Vagina (tissue), 2 donors: ENCODE measurements around the gene ZXDB. TPM values are rescaled to one million over a fixed set of nuclear protein-coding genes. Genes with fewer than 3 reads are reported as not detected.
"Not testable (repeated sequence)": the region's sequence is repeated elsewhere in the genome, so short reads cannot be mapped to it uniquely, and the experiment has no call there.

Source experiments
- DNase-seq, 2 donors: peaks; one replicate each; pipeline ENCODE4 v3.0.0-alpha.2; 2017; ENCODE audit errors: extremely low spot score in 2 of 2
- H3K27ac ChIP-seq: fragments of 200-600 bp; sonication (generic); one replicate; pipeline ENCODE4 v1.5.1; 2019
- H3K27me3 ChIP-seq: fragments of 200-600 bp; sonication (generic); one replicate; pipeline ENCODE4 v1.5.1; 2019
- H3K36me3 ChIP-seq, 2 donors: fragments of 200-600 bp; sonication (generic); one replicate each; pipeline ENCODE4 v1.5.1; 2017 to 2019
- H3K4me1 ChIP-seq: fragments of 200-600 bp; sonication (generic); one replicate; pipeline ENCODE4 v1.5.1; 2019
- H3K4me3 ChIP-seq, 2 donors: fragments of 200-600 bp; sonication (generic); 1 replicate in 1 of 2; 2 replicates in 1 of 2; pipeline ENCODE4 v1.5.1; 2016 to 2019
- H3K9me3 ChIP-seq: fragments of 200-600 bp; sonication (generic); one replicate; pipeline ENCODE4 v1.5.1; 2019
- CTCF ChIP-seq, 3 experiments: fragments of 450-650 bp in 2 of 3; fragments of 200-600 bp in 1 of 3; sonication (generic) in 1 of 3; IDR thresholded peaks; one replicate each; pipeline ENCODE4 v1.5.1; 2017 to 2019; ENCODE audit warnings: antibody characterized with exemption in 3 of 3, mild to moderate bottlenecking in 2 of 3, moderate library complexity in 2 of 3
- POLR2A ChIP-seq, 2 donors: fragments of 450-650 bp; IDR thresholded peaks; one replicate each; pipeline ENCODE4 v1.6.1; 2017; ENCODE audit warnings: antibody characterized with exemption in 2 of 2, mild to moderate bottlenecking in 2 of 2, moderate library complexity in 2 of 2
- POLR2AphosphoS5 ChIP-seq, 2 donors: sonication (generic); formaldehyde crosslinking; IDR thresholded peaks; one replicate each; pipeline ENCODE4 v1.9.0; 2017; ENCODE audit warnings: antibody characterized with exemption in 2 of 2, mild to moderate bottlenecking in 2 of 2, low read depth in 1 of 2; ENCODE audit not compliant: insufficient read depth in 1 of 2
- intact Hi-C: fragments of 100-400 bp; cut with DNase I; formaldehyde crosslinking; loops from one replicate; pipeline ENCODE4 v1.15.1; 2023
- total RNA-seq: library from RNA; depleted of rRNA; stranded (reverse); fragments of >200 nt; gene quantifications from one replicate; pipeline ENCODE4 v1.2.3, GENCODE V29; 2016

The ZXDB gene
- total RNA-seq, 1 donor from 2014 or later, result 9.1 TPM

- Histone ChIP-seq H3K4me1 (no peaks in the 10 kb centered on the region), H3K27me3 (no peaks in the 10 kb centered on the region), H3K27ac (no peak overlapping the region), H3K4me3 (no peak overlapping the region), H3K9me3 (no peaks in the 10 kb centered on the region), H3K36me3 (no peaks in the 10 kb centered on the region)
- TF ChIP-seq CTCF (IDR thresholded peaks at IDR 0.05) (no peak), POLR2A (IDR thresholded peaks at IDR 0.05) (no peak), POLR2AphosphoS5 (IDR thresholded peaks at IDR 0.05; ENCODE audit: insufficient read depth in 1 of 2, low read depth in 1 of 2) (no peak)
- no peak for DNase-seq
- intact Hi-C loops, result no loop called here
Observed at GRCh38 chrX:57587062-57587461, 4.7 kb upstream of the ZXDB start.

GRCh38 chrX:57587607-57588006 is 4.2 kb upstream of the ZXDB start:
- Histone ChIP-seq H3K27ac (no peak overlapping the region), H3K4me3 (no peak overlapping the region), H3K27me3 (no peaks in the 10 kb centered on the region), H3K9me3 (no peaks in the 10 kb centered on the region), H3K4me1 (no peaks in the 10 kb centered on the region), H3K36me3 (no peaks in the 10 kb centered on the region)
- intact Hi-C loops, result no loop called here
- no peak for DNase-seq
- no peak for TF ChIP-seq CTCF (IDR thresholded peaks at IDR 0.05)
- TF ChIP-seq POLR2AphosphoS5 (IDR thresholded peaks at IDR 0.05; ENCODE audit: insufficient read depth in 1 of 2, low read depth in 1 of 2), result no peak
- TF ChIP-seq POLR2A (IDR thresholded peaks at IDR 0.05), result no peak

GRCh38 chrX:57592160-57592893 is 516 bp downstream of the ZXDB start:
- not testable (repeated sequence) for H3K36me3 ChIP-seq, H3K9me3 ChIP-seq, H3K27me3 ChIP-seq, DNase-seq
- intact Hi-C loops, result loop anchor here (10.0 kb wide), 1 partner anchor 322 kb away; the partner anchor contains the start of gene ZXDA
- peak overlapping the region; percentile 45 to 53 for H3K4me3 ChIP-seq
- peak overlapping the region; percentile 90 for H3K27ac ChIP-seq
- H3K4me1 ChIP-seq, result peaks cover 12% of the 10 kb centered on the region

GRCh38 chrX:57592894-57593215 is 1.0 kb downstream of the ZXDB start:
- DNase-seq, H3K27me3 ChIP-seq, H3K9me3 ChIP-seq, H3K36me3 ChIP-seq: not testable (repeated sequence)
- H3K27ac ChIP-seq, result peak overlapping the region; percentile 90
- peaks cover 12% of the 10 kb centered on the region for H3K4me1 ChIP-seq
- peak overlapping the region; percentile 45 to 53 for H3K4me3 ChIP-seq
- intact Hi-C loops, result loop anchor here (10.0 kb wide), 1 partner anchor 322 kb away; the partner anchor contains the start of gene ZXDA

GRCh38 chrX:57595381-57595811 is 3.6 kb downstream of the ZXDB start:
- no peaks in the 10 kb centered on the region for H3K9me3 ChIP-seq
- TF ChIP-seq POLR2AphosphoS5 (IDR thresholded peaks at IDR 0.05; ENCODE audit: insufficient read depth in 1 of 2, low read depth in 1 of 2) (no peak), POLR2A (IDR thresholded peaks at IDR 0.05) (no peak), CTCF (IDR thresholded peaks at IDR 0.05) (no peak)
- H3K27ac ChIP-seq, result no peak overlapping the region
- no peak overlapping the region for H3K4me3 ChIP-seq
- peaks cover 12% of the 10 kb centered on the region for H3K4me1 ChIP-seq
- intact Hi-C loops, result loop anchor here (10.0 kb wide), 1 partner anchor 319 kb away; the partner anchor contains the start of gene ZXDA
- H3K27me3 ChIP-seq, result no peaks in the 10 kb centered on the region
- no peaks in the 10 kb centered on the region for H3K36me3 ChIP-seq
- no peak for DNase-seq

GRCh38 chrX:57596109-57596508 is 4.3 kb downstream of the ZXDB start:
- no peak for DNase-seq
- Histone ChIP-seq H3K4me1 (peaks cover 12% of the 10 kb centered on the region), H3K27ac (no peak overlapping the region), H3K27me3 (no peaks in the 10 kb centered on the region), H3K4me3 (no peak overlapping the region), H3K9me3 (no peaks in the 10 kb centered on the region), H3K36me3 (no peaks in the 10 kb centered on the region)
- intact Hi-C loops, result loop anchor here (10.0 kb wide), 1 partner anchor 319 kb away; the partner anchor contains the start of gene ZXDA
- TF ChIP-seq CTCF (IDR thresholded peaks at IDR 0.05), result no peak
- no peak for TF ChIP-seq POLR2AphosphoS5 (IDR thresholded peaks at IDR 0.05; ENCODE audit: insufficient read depth in 1 of 2, low read depth in 1 of 2)
- no peak for TF ChIP-seq POLR2A (IDR thresholded peaks at IDR 0.05)
